ENCODE results near the gene EMX2. TPM values are rescaled to one million over a fixed set of nuclear protein-coding genes. Genes with fewer than 3 reads are reported as not detected.

Gene EMX2
- total and polyA plus RNA-seq, 12 donors = 0.11 to 0.72 (median 0.51) TPM; not detected in 7

GRCh38 chr10:117551330-117552155 lies 9.0 kb downstream of the EMX2 start:
- H3K9me3 ChIP-seq (replicated peaks in 1 of 3) = no peaks in the 10 kb centered on the region
- no peaks in the 10 kb centered on the region for H3K36me3 ChIP-seq (replicated peaks in 1 of 2)
- H3K27me3 ChIP-seq = peaks cover 89% of the 10 kb centered on the region
- TF ChIP-seq POLR2A (IDR thresholded peaks at IDR 0.05) = no peak
- TF ChIP-seq, protein P1, sequence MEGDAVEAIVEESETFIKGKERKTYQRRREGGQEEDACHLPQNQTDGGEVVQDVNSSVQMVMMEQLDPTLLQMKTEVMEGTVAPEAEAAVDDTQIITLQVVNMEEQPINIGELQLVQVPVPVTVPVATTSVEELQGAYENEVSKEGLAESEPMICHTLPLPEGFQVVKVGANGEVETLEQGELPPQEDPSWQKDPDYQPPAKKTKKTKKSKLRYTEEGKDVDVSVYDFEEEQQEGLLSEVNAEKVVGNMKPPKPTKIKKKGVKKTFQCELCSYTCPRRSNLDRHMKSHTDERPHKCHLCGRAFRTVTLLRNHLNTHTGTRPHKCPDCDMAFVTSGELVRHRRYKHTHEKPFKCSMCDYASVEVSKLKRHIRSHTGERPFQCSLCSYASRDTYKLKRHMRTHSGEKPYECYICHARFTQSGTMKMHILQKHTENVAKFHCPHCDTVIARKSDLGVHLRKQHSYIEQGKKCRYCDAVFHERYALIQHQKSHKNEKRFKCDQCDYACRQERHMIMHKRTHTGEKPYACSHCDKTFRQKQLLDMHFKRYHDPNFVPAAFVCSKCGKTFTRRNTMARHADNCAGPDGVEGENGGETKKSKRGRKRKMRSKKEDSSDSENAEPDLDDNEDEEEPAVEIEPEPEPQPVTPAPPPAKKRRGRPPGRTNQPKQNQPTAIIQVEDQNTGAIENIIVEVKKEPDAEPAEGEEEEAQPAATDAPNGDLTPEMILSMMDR (IDR thresholded peaks at IDR 0.05) = no peak
- intact Hi-C loops (cut with DNase I) = no loop called here
- H3K4me3 ChIP-seq = no peak overlapping the region
- H3K4me1 ChIP-seq (replicated peaks in 1 of 2) = no peaks in the 10 kb centered on the region
- DNase-seq = no peak
- WGBS, 4 donors = 12 to 15% (median 12%) methylated on average over 26 to 45 of the region's 45 CpGs
- H3K27ac ChIP-seq = no peak overlapping the region

- H3K27ac ChIP-seq = no peak overlapping the region
- intact Hi-C loops (cut with DNase I) = no loop called here
- WGBS, 4 donors = 0 to 5% (median 5%) methylated on average over 6 to 39 of the region's 39 CpGs
- H3K36me3 ChIP-seq (replicated peaks in 1 of 2) = no peaks in the 10 kb centered on the region
- H3K27me3 ChIP-seq = peaks cover 83% of the 10 kb centered on the region
- no peak overlapping the region for H3K4me3 ChIP-seq
- TF ChIP-seq POLR2A (IDR thresholded peaks at IDR 0.05) = no peak
- TF ChIP-seq, protein P1 (IDR thresholded peaks at IDR 0.05) = no peak
- H3K9me3 ChIP-seq (replicated peaks in 1 of 3) = no peaks in the 10 kb centered on the region
- DNase-seq = no peak
- H3K4me1 ChIP-seq (replicated peaks in 1 of 2) = no peaks in the 10 kb centered on the region
These were observed 9.6 kb downstream of the EMX2 start for GRCh38 chr10:117552156-117552631.

GRCh38 chr10:117552701-117553141 lies 10.2 kb downstream of the EMX2 start:
- no peak overlapping the region for H3K4me3 ChIP-seq

GRCh38 chr10:117553142-117553814 lies 10.7 kb downstream of the EMX2 start:
- WGBS, 4 donors = 2 to 6% (median 2%) methylated on average over 12 to 65 of the region's 65 CpGs; no CpG with 5 or more reads in 1 of the 4 donors
- no peak for DNase-seq
- no peak for TF ChIP-seq POLR2A (IDR thresholded peaks at IDR 0.05)
- TF ChIP-seq, protein P1 (IDR thresholded peaks at IDR 0.05) = no peak
- Histone ChIP-seq H3K9me3 (replicated peaks in 1 of 3) (no peaks in the 10 kb centered on the region), H3K27me3 (peaks cover 73% of the 10 kb centered on the region), H3K36me3 (replicated peaks in 1 of 2) (no peaks in the 10 kb centered on the region), H3K4me3 (no peak overlapping the region), H3K4me1 (replicated peaks in 1 of 2) (no peaks in the 10 kb centered on the region), H3K27ac (no peak overlapping the region)
- intact Hi-C loops (cut with DNase I) = no loop called here

More at GRCh38 chr10:117552701-117553141, 10.2 kb downstream of the EMX2 start:
- DNase-seq = no peak
- TF ChIP-seq, protein P1 (IDR thresholded peaks at IDR 0.05) = no peak
- no peak for TF ChIP-seq POLR2A (IDR thresholded peaks at IDR 0.05)
- H3K27me3 ChIP-seq = peaks cover 78% of the 10 kb centered on the region
- no peaks in the 10 kb centered on the region for H3K36me3 ChIP-seq (replicated peaks in 1 of 2)
- no peaks in the 10 kb centered on the region for H3K4me1 ChIP-seq (replicated peaks in 1 of 2)
- intact Hi-C loops (cut with DNase I) = no loop called here
- H3K27ac ChIP-seq = no peak overlapping the region
- WGBS, 4 donors = 9 to 21% (median 13%) methylated on average over 6 to 13 of the region's 13 CpGs
- no peaks in the 10 kb centered on the region for H3K9me3 ChIP-seq (replicated peaks in 1 of 3)

Measured in adrenal gland (tissue), 12 donors.